HUDEP-2 (cell line): ENCODE results near the gene PLAC1.

Experiments
- DNase-seq, 76 experiments: peaks; one replicate each; lab custom pipeline; 2025; ENCODE audit not compliant: unreplicated experiment in 76 of 76; lab: John Stamatoyannopoulos, UW

PLAC1 gene

GRCh38 chrX:134670134-134670924 lies 12.1 kb upstream of the PLAC1 start:
- no peak for DNase-seq

GRCh38 chrX:134669378-134670098 lies 11.3 kb upstream of the PLAC1 start:
- no peak for DNase-seq

DNA sequence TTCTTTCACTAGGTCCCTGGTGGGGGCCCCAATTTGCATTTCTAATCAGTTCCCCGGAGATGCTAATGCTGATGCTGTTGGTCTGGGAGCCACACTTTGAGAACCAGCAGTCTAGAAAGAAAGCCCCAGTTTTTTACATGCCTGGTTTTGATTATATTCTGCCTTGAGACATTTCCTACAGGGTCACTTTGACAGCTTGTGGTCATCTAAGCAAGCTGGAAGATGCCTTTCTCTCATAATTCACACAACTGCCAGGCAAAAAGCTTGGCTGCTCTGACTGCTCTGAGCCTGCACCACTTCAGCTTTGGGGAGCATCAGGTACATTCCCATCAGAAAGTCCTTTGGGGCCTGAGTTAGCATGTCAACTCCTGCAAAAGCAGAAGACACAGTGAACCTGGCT lies 5.9 kb upstream of the PLAC1 start:
- no peak for DNase-seq

- no peak for DNase-seq
These were observed 3.0 kb upstream of the PLAC1 start for GRCh38 chrX:134661295-134661694.

GRCh38 chrX:134660627-134661026 lies 2.4 kb upstream of the PLAC1 start:
- no peak for DNase-seq

DNA sequence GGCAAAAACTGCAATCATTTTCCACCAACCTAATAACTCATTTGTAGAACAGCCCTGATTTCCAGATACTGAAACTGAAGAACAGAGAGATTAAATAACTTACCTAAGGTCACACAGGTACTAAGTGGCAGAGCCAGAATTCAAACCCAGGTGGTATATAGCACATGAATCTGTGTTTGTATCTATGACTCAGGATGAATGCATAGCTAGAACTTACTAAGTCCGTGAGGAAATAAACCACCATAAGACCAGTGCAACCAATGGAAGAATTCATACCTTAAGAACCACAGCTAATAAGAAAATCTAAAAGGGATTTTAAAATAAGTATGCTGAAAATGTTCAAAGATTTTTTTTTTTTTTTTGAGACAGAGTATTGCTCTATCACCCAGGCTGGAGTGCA lies 1.5 kb upstream of the PLAC1 start:
- DNase-seq, result no peak

- DNase-seq, result no peak
These were observed 421 bp upstream of the PLAC1 start for GRCh38 chrX:134658760-134659023.

GRCh38 chrX:134654398-134655012 lies 3.8 kb downstream of the PLAC1 start:
- no peak for DNase-seq

DNA sequence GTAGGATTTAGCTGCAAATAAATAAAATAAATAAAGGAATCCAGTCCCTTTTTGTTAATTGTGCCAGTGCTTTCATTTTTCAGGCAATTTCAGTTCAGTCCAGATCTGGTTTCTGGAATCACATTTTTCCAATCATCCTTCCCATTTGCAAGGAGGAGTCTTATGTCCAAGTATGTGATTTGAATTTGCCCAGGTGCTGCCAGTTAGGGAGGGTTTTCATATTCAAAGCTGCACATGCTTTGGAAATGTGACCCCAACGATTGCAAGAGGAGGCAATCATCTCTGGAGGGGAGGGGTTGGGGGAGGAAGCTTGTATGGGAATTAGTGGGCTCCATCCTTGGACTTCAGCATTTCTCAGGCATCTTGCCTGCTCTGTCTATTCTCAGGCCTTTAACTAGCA lies 4.4 kb downstream of the PLAC1 start:
- DNase-seq, result no peak

DNA sequence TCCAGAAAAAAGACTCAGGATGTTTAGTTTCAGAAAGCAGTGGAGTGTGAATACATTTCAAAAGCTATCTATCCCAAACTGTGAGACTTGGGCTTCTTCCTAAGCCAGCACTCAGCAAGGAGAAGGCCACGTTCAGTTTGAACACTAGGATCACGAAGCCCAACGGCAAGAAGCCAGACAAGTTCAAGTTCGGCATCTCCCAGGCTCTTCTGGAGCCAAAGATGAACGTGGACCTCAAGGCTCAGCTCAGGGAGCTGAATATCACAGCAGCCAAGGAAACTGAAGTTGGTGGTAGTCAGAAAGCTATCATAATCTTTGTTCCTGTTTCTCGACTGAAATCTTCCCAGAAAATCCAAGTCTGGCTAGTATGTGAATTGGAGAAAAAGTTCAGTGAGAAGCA lies 7.6 kb downstream of the PLAC1 start:
- no peak for DNase-seq

GRCh38 chrX:134649770-134650169 lies 8.5 kb downstream of the PLAC1 start:
- no peak for DNase-seq

GRCh38 chrX:134647477-134647877 lies 10.8 kb downstream of the PLAC1 start:
- no peak for DNase-seq

GRCh38 chrX:134646691-134647090 lies 11.6 kb downstream of the PLAC1 start:
- DNase-seq, result no peak

GRCh38 chrX:134645936-134646543 lies 12.2 kb downstream of the PLAC1 start:
- no peak for DNase-seq

DNA sequence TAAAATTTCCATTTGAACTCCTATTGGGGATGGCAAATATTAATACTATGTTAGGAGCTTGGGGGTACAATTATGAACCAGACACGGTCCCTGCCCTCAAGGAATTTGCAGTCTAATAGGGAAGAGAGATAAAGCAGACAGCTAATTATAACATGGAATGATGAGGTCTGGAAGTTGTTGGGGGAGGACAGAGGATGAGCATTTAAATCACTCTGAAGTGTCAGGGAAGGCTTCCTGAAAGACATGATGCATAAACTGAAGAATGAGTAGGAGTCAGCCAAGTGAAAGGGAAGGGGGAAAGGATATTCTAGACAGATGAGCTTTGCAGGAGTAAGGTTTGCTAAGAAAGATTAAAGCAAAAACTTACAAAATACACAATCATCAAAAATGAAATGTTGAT lies 15.9 kb downstream of the PLAC1 start:
- DNase-seq, result no peak

DNA sequence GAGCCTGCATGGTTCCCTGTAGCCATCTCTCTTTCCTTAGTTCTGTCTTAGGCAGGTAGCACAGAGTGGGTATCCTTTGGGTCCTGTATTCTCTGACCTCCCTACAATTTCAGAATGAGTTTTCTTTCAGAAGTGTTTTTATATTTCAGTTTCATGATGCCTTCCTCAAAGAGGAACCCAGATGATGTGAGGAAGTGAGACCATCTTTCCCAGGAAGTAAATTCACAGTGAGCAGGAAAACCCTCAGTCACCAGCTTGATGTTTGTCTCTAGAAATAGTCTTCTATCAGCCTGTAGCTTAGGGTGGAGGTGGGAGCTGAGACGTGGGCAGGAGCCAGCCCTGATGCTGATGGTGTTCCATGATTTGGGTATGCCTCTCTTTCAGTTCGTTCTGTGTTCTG lies 16.9 kb downstream of the PLAC1 start:
- DNase-seq, result no peak

DNA sequence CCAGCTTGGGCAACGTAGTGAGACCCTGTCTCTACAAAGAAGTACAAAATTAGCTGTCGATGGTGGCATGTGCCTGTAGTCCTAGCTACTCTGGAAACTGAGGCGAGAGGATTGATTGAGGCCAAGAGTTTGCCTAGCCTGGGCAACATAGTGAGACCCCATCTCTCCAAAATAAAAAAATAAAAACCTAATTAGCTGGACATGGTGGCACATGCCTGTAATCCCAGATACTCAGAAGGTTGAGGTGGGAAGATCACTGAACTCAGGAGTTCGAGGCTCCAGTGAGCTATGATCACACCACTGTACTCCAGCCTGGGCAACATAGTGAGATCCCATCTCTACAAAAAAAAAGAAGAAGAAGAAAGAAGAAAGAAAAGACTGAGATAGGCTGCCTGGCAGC lies 17.4 kb downstream of the PLAC1 start:
- DNase-seq, result no peak

DNA sequence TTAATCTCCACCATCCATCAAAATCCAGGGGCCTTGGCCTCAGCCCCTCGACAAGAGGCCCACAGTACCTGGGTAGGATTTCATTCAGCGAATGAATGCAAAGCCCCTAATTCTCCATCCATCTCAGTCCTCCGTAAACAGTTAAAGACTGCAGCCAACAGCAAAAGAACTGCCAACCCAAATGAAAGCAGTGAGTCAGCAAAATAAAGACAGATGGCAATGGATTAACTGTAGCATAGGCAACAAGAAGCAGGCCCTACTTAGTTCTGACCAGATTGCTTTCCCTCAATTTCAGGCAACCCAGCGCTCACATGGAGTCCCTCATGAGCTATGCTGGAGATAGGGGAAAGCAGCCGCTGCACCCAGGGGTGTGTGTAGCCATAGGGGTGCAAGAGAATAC lies 21.4 kb downstream of the PLAC1 start:
- DNase-seq, result no peak

GRCh38 chrX:134634691-134635090 lies 23.6 kb downstream of the PLAC1 start:
- DNase-seq, result no peak

GRCh38 chrX:134633832-134634231 lies 24.4 kb downstream of the PLAC1 start:
- no peak for DNase-seq

DNA sequence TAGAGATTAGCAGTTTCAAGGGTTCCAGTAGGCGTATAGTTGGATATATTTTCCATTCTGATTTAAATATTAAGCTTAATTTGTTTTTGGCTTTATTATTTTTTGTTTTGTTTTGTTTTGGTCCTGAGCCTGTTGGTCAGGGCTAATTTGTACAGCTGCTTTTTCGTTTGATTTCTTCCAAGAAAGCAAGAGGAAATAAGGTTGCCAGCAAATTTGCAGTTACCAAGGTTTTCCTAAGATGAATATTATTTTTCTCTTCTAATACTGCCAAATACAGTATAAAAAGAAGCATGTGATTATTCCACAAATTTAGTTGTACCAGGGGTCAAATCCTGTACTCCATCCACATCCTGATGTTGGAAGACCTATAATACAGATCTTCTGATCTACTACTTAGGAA lies 24.9 kb downstream of the PLAC1 start:
- DNase-seq, result no peak

DNA sequence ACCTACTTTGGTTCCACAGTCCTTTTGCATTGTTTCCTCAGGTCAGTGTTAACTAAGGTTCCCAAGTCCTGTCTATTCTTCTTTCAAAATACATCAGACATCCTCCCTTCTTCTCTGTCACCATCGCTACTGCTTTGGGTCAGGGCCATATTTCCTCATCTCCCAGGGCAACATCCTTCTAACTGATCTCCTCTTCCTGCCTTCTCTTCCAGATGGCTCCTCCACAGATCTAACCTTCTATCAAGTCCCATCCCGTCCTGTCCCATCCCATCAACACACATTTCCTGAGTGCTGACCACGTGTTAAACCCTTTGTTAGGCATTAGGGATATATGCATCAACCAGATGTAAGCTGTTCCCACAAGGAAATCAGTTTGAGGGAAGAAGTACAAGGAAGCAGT lies 25.9 kb downstream of the PLAC1 start:
- no peak for DNase-seq
